ENCODE results near the gene TAS2R3. TPM values are rescaled to one million over a fixed set of nuclear protein-coding genes. Genes with fewer than 3 reads are reported as not detected.

The TAS2R3 gene
- polyA plus RNA-seq, 1 donor from 2014 or later: not detected

GRCh38 chr7:141738592-141739013, 25.3 kb upstream of the TAS2R3 start:
- Histone ChIP-seq H3K9me2 (ENCODE audit: insufficient read depth, low read length) (no peaks in the 10 kb centered on the region), H3K27me3 (ENCODE audit: insufficient read depth, low read depth, low read length) (no peaks in the 10 kb centered on the region), H3K79me2 (replicated peaks; ENCODE audit: insufficient read depth, low read length) (peaks cover 28% of the 10 kb centered on the region), H3K9me3 (ENCODE audit: low read length) (no peaks in the 10 kb centered on the region), H3F3A (ENCODE audit: insufficient read depth, low read length, poor library complexity, severe bottlenecking) (peaks cover 4% of the 10 kb centered on the region), H3K36me3 (ENCODE audit: insufficient read depth, low read length) (no peaks in the 10 kb centered on the region), H2AFZ (ENCODE audit: low read depth, low read length) (peak overlapping the region; percentile 51), H3K4me3 (ENCODE audit: low read length) (peak overlapping the region; percentile 75), H3K9ac (ENCODE audit: low read length) (peak overlapping the region; percentile 83), H3K4me2 (ENCODE audit: low read length) (peak overlapping the region; percentile 85), H3K27ac (ENCODE audit: low read length) (peak overlapping the region; percentile 87), H4K20me1 (ENCODE audit: insufficient read depth) (no peaks in the 10 kb centered on the region)
- TF ChIP-seq MXI1 (conservative IDR thresholded peaks at IDR 0.05; ENCODE audit: poor library complexity, severe bottlenecking): peak; percentile 45
- TF ChIP-seq RAD21 (conservative IDR thresholded peaks at IDR 0.05): no peak

- Histone ChIP-seq H3F3A (ENCODE audit: insufficient read depth, low read length, poor library complexity, severe bottlenecking) (peaks cover 4% of the 10 kb centered on the region), H3K27ac (ENCODE audit: low read length) (no peak overlapping the region), H3K9me3 (ENCODE audit: low read length) (no peaks in the 10 kb centered on the region), H3K4me2 (ENCODE audit: low read length) (peak overlapping the region; percentile 85), H3K36me3 (ENCODE audit: insufficient read depth, low read length) (no peaks in the 10 kb centered on the region), H4K20me1 (ENCODE audit: insufficient read depth) (no peaks in the 10 kb centered on the region), H3K4me3 (ENCODE audit: low read length) (peak overlapping the region; percentile 75), H3K79me2 (replicated peaks; ENCODE audit: insufficient read depth, low read length) (peaks cover 28% of the 10 kb centered on the region), H2AFZ (ENCODE audit: low read depth, low read length) (no peak overlapping the region), H3K9ac (ENCODE audit: low read length) (peak overlapping the region; percentile 83), H3K9me2 (ENCODE audit: insufficient read depth, low read length) (no peaks in the 10 kb centered on the region), H3K27me3 (ENCODE audit: insufficient read depth, low read depth, low read length) (no peaks in the 10 kb centered on the region)
- TF ChIP-seq SMC3 (conservative IDR thresholded peaks at IDR 0.05; ENCODE audit: poor library complexity): no peak
- no peak for TF ChIP-seq EP300 (conservative IDR thresholded peaks at IDR 0.05; ENCODE audit: poor library complexity, severe bottlenecking)
- TF ChIP-seq RAD21 (conservative IDR thresholded peaks at IDR 0.05): no peak
- TF ChIP-seq REST (IDR thresholded peaks at IDR 0.05; ENCODE audit: borderline replicate concordance): no peak
Observed at GRCh38 chr7:141739250-141739649, 24.6 kb upstream of the TAS2R3 start.

- H4K20me1 ChIP-seq (ENCODE audit: insufficient read depth): no peaks in the 10 kb centered on the region
- H3F3A ChIP-seq (ENCODE audit: insufficient read depth, low read length, poor library complexity, severe bottlenecking): peaks cover 4% of the 10 kb centered on the region
- H3K4me2 ChIP-seq (ENCODE audit: low read length): no peak overlapping the region
- no peaks in the 10 kb centered on the region for H3K9me3 ChIP-seq (ENCODE audit: low read length)
- H3K27ac ChIP-seq (ENCODE audit: low read length): no peak overlapping the region
- no peaks in the 10 kb centered on the region for H3K36me3 ChIP-seq (ENCODE audit: insufficient read depth, low read length)
- H3K9me2 ChIP-seq (ENCODE audit: insufficient read depth, low read length): no peaks in the 10 kb centered on the region
- peaks cover 28% of the 10 kb centered on the region for H3K79me2 ChIP-seq (replicated peaks; ENCODE audit: insufficient read depth, low read length)
- TF ChIP-seq CTCF (IDR thresholded peaks at IDR 0.05; ENCODE audit: poor library complexity, severe bottlenecking) (no peak), EZH2 (IDR thresholded peaks at IDR 0.05; ENCODE audit: borderline replicate concordance, insufficient read depth, low read length, poor library complexity, severe bottlenecking) (no peak), SMC3 (conservative IDR thresholded peaks at IDR 0.05; ENCODE audit: poor library complexity) (no peak), MXI1 (conservative IDR thresholded peaks at IDR 0.05; ENCODE audit: poor library complexity, severe bottlenecking) (no peak), RAD21 (conservative IDR thresholded peaks at IDR 0.05) (no peak), REST (IDR thresholded peaks at IDR 0.05; ENCODE audit: borderline replicate concordance) (no peak), TAF1 (IDR thresholded peaks at IDR 0.05; ENCODE audit: low read depth) (no peak), EP300 (conservative IDR thresholded peaks at IDR 0.05; ENCODE audit: poor library complexity, severe bottlenecking) (no peak), POLR2AphosphoS5 (IDR thresholded peaks at IDR 0.05) (no peak)
- no peak overlapping the region for H3K4me3 ChIP-seq (ENCODE audit: low read length)
- no peak overlapping the region for H3K9ac ChIP-seq (ENCODE audit: low read length)
- H3K27me3 ChIP-seq (ENCODE audit: insufficient read depth, low read depth, low read length): no peaks in the 10 kb centered on the region
- H2AFZ ChIP-seq (ENCODE audit: low read depth, low read length): no peak overlapping the region
Observed at GRCh38 chr7:141742229-141742628, 21.7 kb upstream of the TAS2R3 start.

All from neural cell (in vitro differentiated cells).